Endothelial cell (in vitro differentiated cells): Measurements from ENCODE around the gene XXYLT1. TPM values are rescaled to one million over a fixed set of nuclear protein-coding genes. Genes with fewer than 3 reads are reported as not detected.

Experiments
- DNase-seq: peaks from one replicate; pipeline ENCODE4 v3.0.0; 2021; ENCODE audit warnings: low spot score
- H3K27ac Mint-ChIP-seq: one replicate; pipeline ENCODE4 v1.8.0; 2021; ENCODE audit warnings: mixed read lengths, inconsistent platforms; ENCODE audit not compliant: unreplicated experiment
- H3K27me3 Mint-ChIP-seq: one replicate; pipeline ENCODE4 v1.8.0; 2021; ENCODE audit warnings: mild to moderate bottlenecking, moderate library complexity, mixed read lengths, inconsistent platforms; ENCODE audit not compliant: unreplicated experiment
- H3K36me3 Mint-ChIP-seq: one replicate; pipeline ENCODE4 v1.8.0; 2021; ENCODE audit warnings: mild to moderate bottlenecking, low read depth, mixed read lengths, inconsistent platforms; ENCODE audit not compliant: unreplicated experiment
- H3K4me1 Mint-ChIP-seq: one replicate; pipeline ENCODE4 v1.8.0; 2021; ENCODE audit warnings: mild to moderate bottlenecking, mixed read lengths, inconsistent platforms; ENCODE audit not compliant: unreplicated experiment
- H3K4me3 Mint-ChIP-seq: one replicate; pipeline ENCODE4 v1.8.0; 2021; ENCODE audit warnings: mild to moderate bottlenecking, mixed read lengths, inconsistent platforms; ENCODE audit not compliant: unreplicated experiment
- H3K9me3 Mint-ChIP-seq: one replicate; pipeline ENCODE4 v1.8.0; 2021; ENCODE audit warnings: mixed read lengths, inconsistent platforms; ENCODE audit not compliant: unreplicated experiment
- CTCF ChIP-seq: fragments of 200-600 bp; sonication (generic); IDR thresholded peaks from one replicate; pipeline ENCODE4 v1.5.0; 2021; ENCODE audit warnings: antibody characterized with exemption; ENCODE audit not compliant: unreplicated experiment
- total RNA-seq: library from RNA; stranded (reverse); fragmentation: NEBNext Ultra II Directional; extraction: Animal tissue kit (Norgen Biotek cat#: 25700); gene quantifications from one replicate; pipeline ENCODE4 v1.2.1, GENCODE V29; 2021; ENCODE audit not compliant: unreplicated experiment

XXYLT1 gene
- total RNA-seq, 1 donor from 2014 or later: 25.0 TPM

DNA sequence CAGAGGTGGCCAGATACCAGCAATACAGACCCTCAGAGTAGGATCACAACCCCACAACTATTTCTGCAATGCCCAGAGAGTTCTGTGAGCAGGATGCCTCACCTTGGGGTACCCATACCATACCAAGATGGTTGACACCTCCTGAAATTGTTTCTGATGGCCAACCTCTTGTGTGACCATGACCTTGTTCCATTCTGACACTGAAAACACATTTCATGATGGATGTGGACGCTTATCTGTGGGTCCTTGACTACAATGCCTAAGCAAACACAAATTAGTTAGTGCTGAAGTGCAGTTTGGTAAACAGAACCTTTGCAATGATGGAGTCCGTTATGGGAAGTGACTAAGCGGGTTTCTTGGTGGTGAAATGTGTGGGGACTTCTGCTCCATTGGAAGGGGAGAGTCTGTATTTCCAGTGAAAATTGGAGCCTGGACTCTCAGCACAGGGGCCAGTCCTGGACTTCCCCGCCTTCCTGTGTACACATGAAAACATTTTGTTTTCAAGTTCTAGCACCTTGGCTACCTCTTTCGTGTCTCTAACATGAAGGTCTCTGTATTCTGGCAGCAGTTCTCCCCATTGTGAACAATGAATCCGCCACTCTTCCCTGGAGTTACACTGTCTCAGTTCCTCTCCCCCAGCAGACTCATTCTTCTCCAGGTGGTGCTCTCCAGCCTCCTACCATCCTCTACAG, 106.2 kb downstream of the XXYLT1 start:
- no peak overlapping the region for H3K4me3 Mint-ChIP-seq
- no peaks in the 10 kb centered on the region for H3K9me3 Mint-ChIP-seq
- H3K4me1 Mint-ChIP-seq: peaks cover 62% of the 10 kb centered on the region
- no peaks in the 10 kb centered on the region for H3K36me3 Mint-ChIP-seq
- DNase-seq: no peak
- no peak for TF ChIP-seq CTCF
- peaks cover 5% of the 10 kb centered on the region for H3K27me3 Mint-ChIP-seq
- H3K27ac Mint-ChIP-seq: no peak overlapping the region

DNA sequence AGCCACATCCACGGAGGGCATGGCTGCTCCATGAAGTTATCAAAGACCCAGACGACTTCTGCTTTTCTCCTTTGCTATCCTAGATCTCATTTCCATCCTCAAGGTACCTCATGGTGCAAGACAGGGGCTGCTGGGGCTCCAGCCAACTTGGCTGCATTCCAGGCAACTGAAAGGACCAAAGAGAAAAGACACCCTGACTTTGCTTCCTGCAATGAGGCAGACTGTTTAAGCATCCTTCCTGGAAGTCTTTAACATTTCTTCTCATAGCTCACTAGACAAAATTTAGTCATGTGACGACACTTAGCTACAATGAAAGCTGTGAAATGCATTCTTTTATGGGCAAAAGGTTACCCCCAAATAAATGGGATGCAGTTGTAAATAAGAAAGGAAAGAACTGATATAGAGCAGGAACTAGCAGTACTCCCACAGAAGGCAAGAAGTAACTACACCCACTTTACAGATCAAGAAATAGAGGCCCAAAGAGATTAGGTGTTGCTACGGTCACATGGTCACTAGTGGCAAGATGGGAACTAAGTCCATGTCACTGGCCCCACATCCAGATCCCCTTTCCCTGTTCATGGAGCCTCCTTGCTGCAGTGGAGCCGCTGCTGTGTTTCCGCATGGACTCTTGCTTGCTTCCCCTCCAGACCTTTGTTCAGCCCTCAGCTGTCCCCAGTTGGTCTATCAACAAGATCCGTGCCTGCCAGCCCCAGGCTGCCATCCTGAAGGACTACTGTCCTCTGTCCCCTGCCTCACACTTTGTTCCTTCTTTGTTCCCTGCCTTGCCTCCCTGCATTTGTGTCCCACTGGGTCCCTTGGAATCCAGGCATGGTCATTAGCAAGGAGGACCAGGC, 107.0 kb downstream of the XXYLT1 start:
- no peaks in the 10 kb centered on the region for H3K36me3 Mint-ChIP-seq
- H3K9me3 Mint-ChIP-seq: no peaks in the 10 kb centered on the region
- peaks cover 6% of the 10 kb centered on the region for H3K27me3 Mint-ChIP-seq
- H3K4me3 Mint-ChIP-seq: peak overlapping the region; percentile 31
- peaks cover 68% of the 10 kb centered on the region for H3K4me1 Mint-ChIP-seq
- no peak for DNase-seq
- no peak for TF ChIP-seq CTCF
- H3K27ac Mint-ChIP-seq: peak overlapping the region; percentile 1

DNA sequence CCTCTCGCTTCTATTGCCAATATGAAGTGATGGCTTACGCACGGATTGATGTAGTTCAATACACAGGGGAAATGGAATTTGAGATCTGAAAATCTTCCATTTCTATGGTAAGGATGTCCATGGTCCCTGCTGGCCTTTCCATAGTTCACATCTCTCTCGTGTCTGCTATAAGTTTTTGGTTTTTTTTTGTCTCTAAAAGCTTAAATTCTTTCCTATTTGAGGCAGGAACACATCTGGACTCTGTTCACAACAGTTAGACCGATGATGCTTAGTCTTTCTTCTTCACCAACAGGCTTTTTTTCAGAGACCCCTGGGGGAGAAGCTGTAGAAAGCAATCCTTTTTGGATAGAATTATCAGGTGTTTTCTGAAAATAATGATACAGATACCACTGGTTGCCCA, 108.1 kb downstream of the XXYLT1 start:
- Mint-ChIP-seq H3K4me1 (peaks cover 74% of the 10 kb centered on the region), H3K4me3 (no peak overlapping the region), H3K9me3 (no peaks in the 10 kb centered on the region), H3K27ac (peak overlapping the region; percentile 86), H3K36me3 (no peaks in the 10 kb centered on the region), H3K27me3 (peaks cover 9% of the 10 kb centered on the region)
- TF ChIP-seq CTCF: no peak
- no peak for DNase-seq

DNA sequence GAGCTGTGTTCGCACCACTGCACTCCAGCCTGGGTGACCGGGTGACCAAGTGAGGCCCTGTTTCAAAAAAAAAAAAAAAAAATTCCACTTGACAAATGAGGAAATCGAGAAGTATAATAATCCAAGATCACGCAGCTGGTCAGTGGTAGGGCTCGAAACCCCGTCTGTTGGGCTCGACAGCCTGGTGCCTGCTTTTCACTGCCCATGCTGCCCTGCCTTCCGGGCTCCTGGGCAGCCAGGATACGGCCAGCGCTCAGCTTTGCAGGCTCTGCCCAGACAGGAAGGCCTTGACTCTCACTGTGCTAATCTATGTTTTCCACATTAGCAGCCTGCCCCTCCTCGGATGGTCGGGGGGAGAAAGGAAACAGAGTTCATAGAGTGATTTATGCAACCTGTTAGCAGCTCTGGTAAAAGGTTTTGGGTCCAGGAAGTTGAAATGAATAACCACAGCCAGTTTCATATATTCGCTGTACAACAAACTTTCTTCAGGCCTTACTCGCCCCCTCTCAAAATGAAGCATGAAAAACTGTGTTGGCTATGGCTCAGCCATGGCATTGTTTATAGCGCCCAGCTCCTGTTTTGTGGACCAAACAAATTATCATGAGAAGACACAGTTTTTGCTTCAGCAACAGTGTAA, 108.8 kb downstream of the XXYLT1 start:
- H3K27ac Mint-ChIP-seq: peak overlapping the region; percentile 86
- no peak overlapping the region for H3K4me3 Mint-ChIP-seq
- peaks cover 78% of the 10 kb centered on the region for H3K4me1 Mint-ChIP-seq
- TF ChIP-seq CTCF: no peak
- no peaks in the 10 kb centered on the region for H3K36me3 Mint-ChIP-seq
- peaks cover 9% of the 10 kb centered on the region for H3K27me3 Mint-ChIP-seq
- H3K9me3 Mint-ChIP-seq: no peaks in the 10 kb centered on the region
- peak; percentile 54 for DNase-seq
